GM10248 (cell line): ENCODE results near the gene ZNF74.
"Not testable (repeated sequence)": the region's sequence is repeated elsewhere in the genome, so short reads cannot be mapped to it uniquely, and the experiment has no call there.

Source experiments
- CTCF ChIA-PET: fragments of 300-600 bp; sonication (Branson Sonifier 250); formaldehyde crosslinking; extraction: SDS; loops from one replicate; lab custom pipeline; 2021; ENCODE audit warnings: antibody characterized with exemption; lab: Yijun Ruan, JAX
- POLR2A ChIA-PET: fragments of 350-650 bp; sonication (Branson Sonifier 250); formaldehyde crosslinking; extraction: SDS; loops from one replicate; lab custom pipeline; 2020; ENCODE audit warnings: antibody characterized with exemption; lab: Yijun Ruan, JAX
- DNase-seq: peaks from one replicate; pipeline ENCODE4 v3.0.0; 2012; ENCODE audit errors: extremely low spot score
- CTCF ChIP-seq: IDR thresholded peaks from 2 replicates; pipeline ENCODE4 v1.5.1; 2012; ENCODE audit warnings: mild to moderate bottlenecking, low read depth; ENCODE audit errors: extremely low read depth, missing control alignments, control extremely low read depth

The ZNF74 gene

DNA sequence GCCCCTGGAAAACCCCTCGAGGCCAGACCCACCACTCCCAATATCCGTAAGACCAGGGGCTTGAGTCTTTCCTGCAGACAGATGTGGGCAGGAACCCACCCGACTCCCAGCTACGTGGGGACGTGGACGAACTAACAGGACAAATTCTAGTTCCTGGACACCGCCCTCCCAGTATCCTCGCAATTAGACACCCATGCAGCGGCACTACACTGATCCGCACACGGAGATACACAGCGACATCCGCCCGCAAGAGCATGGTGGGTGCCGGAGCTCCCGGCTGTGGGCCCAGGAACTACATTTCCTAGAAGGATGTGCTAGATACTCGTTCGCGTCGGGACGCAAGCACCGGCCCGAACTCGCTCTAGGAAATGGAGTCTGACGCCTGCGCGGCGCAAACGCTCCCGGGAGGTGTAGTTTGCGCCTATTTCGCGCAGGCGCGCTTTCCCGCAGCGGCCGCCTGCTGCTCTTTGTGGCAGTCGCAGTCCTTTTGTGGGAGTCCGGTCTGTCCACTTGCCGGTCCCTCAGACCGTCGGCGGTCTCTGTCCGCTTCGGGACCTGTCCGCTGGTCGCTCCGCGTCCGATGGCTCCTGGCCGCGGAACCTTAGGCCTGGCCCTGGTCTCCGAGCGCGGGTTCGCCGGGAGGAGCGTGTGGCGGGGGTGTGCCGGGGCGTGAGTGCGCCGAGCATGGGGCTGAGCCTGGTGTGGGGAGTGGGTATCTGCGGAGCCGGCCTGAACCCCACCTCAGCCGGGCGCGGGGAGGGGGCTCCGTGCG, at the start of gene ZNF74:
ZNF74 (plus strand) TSS at position 447 of the 772 bp plus-strand sequence. CDS start 478 bp downstream, outside the sequence.
- CTCF ChIA-PET = interaction anchor here (1.1 to 2.7 kb wide), 5 partner anchors 9 to 348 kb away, joined by 3 to 8 read pairs (median 3); no protein-coding TSS in a partner anchor
- TF ChIP-seq CTCF = no peak
- POLR2A ChIA-PET = no interaction called here
- DNase-seq = peak; percentile 88

DNA sequence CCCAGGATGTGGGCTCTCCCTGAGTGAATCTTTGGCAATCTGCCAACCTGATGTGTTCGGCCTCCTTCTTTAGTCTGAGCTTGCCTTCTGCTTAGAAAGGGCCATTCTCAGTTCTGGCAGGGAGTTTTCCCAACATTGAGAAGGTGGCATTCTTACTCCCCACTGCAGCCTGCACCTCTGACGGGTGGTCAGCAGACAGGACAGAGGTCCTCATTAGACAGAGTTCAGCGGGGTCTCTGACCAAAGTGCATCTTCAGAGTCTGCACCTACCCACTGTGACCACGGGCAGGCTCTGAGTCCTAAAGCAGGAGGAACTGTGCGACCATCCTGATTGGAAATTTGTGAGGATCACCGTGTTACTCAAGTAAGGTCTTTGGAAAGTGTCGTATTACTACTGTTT, 47.4 kb upstream of the ZNF74 start:
- DNase-seq, CTCF ChIA-PET, POLR2A ChIA-PET: not testable (repeated sequence)

DNA sequence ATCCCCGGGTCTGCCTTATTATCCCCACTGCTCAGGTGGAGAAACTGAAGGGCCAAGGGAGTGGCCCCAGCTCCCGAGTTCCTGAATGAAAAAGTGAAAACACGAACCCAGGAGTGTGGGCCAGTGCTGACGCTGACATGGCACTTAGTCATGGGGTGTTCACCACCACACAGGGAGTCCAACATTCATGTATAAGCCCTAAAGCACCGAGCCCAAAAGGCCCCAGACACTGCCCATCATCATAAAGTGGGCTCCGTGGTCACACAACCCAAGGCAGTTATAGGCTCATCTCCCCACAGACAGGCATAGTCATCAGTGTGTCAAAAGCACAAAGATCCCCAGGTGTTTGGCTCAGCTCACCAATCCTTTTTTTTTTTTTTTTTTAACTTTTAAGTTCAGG, 41.4 kb upstream of the ZNF74 start:
- CTCF ChIA-PET, POLR2A ChIA-PET, DNase-seq: not testable (repeated sequence)

- CTCF ChIA-PET = no interaction called here
- POLR2A ChIA-PET = no interaction called here
- DNase-seq = no peak
- no peak for TF ChIP-seq CTCF
These were observed 39.5 kb upstream of the ZNF74 start for GRCh38 chr22:20354238-20354975.

DNA sequence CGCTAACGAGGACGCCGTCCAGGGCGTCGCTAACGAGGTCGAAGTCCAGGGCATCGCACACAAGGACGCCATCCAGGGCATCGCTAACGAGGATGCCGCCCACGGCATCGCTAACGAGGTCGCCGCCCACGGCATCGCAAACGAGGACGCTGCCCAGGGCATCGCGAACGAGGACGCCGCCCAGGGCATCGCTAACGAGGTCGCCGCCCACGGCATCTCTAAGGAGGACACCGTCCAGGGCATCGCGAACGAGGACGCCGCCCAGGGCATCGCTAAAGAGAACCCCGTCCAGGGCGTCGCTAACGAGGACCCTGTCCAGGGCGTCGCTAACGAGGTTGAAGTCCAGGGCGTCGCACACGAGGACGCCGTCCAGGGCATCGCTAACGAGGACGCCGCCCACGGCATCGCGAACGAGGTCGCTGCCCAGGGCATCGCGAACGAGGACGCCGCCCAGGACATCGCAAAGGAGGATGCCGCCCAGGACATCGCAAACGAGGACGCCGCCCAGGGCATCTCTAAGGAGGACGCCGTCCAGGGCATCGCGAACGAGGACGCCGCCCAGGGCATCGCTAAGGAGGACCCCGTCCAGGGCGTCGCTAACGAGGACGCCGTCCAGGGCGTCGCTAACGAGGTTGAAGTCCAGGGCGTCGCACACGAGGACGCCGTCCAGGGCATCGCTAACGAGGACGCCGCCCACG, 37.9 kb upstream of the ZNF74 start:
- CTCF ChIA-PET, POLR2A ChIA-PET, DNase-seq: not testable (repeated sequence)

GRCh38 chr22:20356906-20357305, 37.0 kb upstream of the ZNF74 start:
- CTCF ChIA-PET, DNase-seq, POLR2A ChIA-PET: not testable (repeated sequence)

GRCh38 chr22:20357967-20358366, 36.0 kb upstream of the ZNF74 start:
- CTCF ChIA-PET, DNase-seq, POLR2A ChIA-PET: not testable (repeated sequence)

DNA sequence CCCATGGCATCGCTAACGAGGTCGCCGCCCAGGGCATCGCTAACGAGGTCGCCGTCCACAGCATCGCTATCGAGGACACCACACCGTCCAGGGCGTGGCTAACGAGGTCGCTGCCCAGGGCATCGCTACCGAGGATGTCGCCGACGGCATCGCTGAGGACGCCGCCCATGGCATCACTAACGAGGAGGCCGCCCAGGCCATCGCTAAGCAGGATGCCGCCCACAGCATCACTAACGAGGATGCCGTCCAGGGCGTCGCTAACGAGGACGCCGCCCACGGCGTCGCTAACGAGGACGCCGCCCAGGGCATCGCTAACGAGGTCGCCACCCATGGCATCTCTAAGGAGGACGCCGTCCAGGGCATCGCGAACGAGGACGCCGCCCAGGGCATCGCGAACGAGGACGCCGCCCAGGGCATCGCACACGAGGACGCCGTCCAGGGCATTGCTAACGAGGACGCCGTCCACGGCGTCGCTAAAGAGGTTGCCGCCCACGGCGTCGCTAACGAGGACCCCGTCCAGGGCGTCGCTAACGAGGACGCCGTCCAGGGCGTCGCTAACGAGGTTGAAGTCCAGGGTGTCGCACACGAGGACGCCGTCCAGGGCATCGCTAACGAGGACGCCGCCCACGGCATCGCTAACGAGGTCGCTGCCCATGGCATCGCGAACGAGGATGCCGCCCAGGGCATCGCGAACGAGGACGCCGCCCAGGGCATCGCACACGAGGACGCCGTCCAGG, 35.3 kb upstream of the ZNF74 start:
- POLR2A ChIA-PET, DNase-seq, CTCF ChIA-PET: not testable (repeated sequence)

GRCh38 chr22:20360261-20360660, 33.7 kb upstream of the ZNF74 start:
- CTCF ChIA-PET, POLR2A ChIA-PET, DNase-seq: not testable (repeated sequence)

GRCh38 chr22:20360866-20361751, 32.8 kb upstream of the ZNF74 start:
- DNase-seq, POLR2A ChIA-PET, CTCF ChIA-PET: not testable (repeated sequence)

DNA sequence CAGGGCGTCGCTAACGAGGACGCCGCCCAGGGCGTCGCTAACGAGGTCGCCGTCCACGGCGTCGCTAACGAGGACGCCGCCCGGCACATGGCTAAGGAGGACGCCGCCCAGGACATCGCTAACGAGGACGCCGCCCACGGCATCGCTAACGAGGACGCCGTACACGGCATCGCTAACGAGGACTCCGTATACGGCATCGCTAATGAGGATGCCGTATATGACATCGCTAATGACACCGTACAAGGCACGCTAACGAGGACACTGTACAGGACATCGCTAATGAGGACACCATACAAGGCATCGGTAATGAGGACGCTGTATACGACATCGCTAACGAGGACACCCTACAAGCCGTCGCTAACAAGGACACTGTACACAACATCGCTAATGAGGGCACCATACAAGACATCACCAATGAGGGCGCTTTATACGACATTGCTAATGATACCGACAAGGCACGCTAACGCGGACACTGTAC, 32.2 kb upstream of the ZNF74 start:
- CTCF ChIA-PET, POLR2A ChIA-PET, DNase-seq: not testable (repeated sequence)

GRCh38 chr22:20362403-20362802, 31.5 kb upstream of the ZNF74 start:
- POLR2A ChIA-PET = not testable (repeated sequence)

DNA sequence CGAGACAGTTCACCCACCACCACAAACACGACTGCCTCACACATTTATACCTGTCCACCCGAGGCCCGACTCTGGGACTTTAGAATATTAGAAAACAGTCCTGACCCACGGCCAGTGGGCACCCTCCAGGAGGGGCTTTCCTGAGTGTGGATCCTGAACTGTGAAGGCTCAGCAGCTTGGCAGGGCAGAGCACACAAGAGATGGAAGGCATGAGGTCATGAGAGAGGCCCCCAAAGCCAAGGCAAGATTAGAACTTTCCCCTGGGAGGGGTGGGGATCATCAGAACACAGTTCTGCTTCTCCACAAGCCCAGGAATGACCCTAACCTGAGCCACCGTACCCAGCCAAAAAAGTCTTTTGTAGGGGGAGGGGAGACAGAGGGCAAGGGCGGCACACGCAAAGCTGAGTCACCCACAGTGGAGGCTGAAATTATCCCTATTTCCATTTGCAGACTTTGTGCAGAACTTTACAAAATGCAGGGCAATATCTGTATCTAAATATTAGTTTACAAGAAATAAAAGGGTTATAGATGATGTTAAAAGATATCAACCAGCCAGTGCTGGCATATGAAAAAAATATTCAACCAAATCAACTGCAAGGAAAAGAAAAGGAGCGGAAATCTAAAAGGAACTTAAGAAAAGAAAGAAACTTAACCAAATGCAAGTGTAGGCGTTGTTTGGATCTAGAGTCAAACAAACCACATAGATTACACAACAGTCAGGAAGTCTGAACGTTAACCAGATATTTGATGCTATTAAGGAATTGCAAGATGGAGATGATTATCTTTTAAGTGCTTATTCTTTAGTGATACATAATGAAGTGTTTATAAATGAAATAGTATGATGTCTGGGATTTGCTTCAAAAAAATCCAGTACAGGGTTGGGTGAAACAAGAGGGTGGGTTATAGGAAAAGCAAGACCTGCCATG, 29.4 kb upstream of the ZNF74 start:
- POLR2A ChIA-PET, CTCF ChIA-PET, DNase-seq: not testable (repeated sequence)

More at GRCh38 chr22:20362403-20362802, 31.5 kb upstream of the ZNF74 start:
- DNase-seq, CTCF ChIA-PET: not testable (repeated sequence)
